Nucleus accumbens (tissue), 56 donors: ENCODE data around the gene ZSCAN5A.
"Not testable (repeated sequence)": the region's sequence is repeated elsewhere in the genome, so short reads cannot be mapped to it uniquely, and the experiment has no call there.

Source experiments
- DNase-seq, 56 donors: peaks; one replicate each; lab custom pipeline; 2025; lab: John Stamatoyannopoulos, UW

Gene ZSCAN5A

DNA sequence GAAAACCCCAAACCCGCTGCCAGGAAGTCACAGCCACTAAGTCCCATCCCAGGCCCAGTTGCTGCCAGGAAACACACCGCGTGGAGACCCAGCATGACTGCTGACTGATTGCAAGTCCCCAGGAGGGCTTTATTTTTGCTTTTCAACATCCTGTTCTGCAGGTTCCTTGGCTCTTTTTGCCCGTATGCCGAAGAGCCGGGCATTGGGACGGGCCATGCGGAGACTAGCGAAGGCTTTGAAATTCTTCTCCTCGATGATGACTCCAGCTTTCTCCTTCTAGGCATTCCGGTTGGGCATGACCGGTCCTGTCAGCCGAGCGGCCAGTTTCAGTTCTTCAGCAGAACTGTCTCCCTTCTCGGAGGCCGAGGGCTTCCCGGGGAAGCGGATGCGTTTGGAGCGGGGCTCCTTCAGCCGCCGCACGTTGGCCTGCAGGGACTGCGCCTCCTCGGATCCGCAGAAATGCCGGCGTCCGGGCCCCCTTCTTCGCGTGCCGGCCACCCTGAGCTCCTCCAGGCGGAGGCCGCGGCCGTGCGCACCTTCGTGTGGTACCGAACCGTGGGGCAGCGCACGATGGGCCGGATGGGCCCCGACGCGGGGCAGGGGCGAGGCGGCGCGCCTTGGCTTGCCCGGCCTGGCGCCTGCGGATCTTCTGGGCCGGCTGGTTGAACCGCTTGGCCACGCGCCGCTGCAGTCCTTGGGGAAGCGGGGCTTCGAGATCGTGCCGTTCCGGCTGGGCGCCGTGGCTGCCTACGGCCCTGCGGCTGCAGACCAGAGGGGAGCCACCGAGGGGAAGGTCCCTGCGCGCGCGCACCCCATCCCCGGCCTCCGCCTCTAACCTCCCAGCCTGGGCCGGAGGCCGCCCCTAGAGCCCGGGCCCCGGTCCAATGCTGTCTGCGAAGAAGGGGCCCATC, 97.3 kb downstream of the ZSCAN5A start:
- DNase-seq: peak in 4 of 56 donors; percentile 0 to 19 (median 3)

GRCh38 chr19:56211718-56212117, 102.9 kb downstream of the ZSCAN5A start:
- DNase-seq: no peak

DNA sequence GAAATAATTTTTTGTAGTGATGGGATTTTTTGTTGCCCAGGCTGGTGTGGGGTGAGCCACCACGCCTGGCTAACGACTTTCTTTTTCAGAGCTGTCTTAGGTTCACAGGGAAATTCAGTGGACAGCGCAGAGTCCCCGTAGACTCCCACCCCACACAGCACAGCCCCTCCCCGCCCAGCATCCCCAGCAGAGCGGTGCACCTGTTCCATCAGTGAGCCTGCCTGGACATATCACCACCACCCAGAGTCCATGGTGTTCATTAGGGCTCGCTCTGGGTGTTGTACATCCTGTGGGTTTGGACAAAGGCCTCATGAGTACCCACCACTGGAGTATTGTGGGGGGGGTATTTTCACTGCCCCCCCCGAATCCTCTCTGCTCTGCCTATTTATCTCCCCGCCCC, 104.6 kb downstream of the ZSCAN5A start:
- DNase-seq: not testable (repeated sequence)

DNA sequence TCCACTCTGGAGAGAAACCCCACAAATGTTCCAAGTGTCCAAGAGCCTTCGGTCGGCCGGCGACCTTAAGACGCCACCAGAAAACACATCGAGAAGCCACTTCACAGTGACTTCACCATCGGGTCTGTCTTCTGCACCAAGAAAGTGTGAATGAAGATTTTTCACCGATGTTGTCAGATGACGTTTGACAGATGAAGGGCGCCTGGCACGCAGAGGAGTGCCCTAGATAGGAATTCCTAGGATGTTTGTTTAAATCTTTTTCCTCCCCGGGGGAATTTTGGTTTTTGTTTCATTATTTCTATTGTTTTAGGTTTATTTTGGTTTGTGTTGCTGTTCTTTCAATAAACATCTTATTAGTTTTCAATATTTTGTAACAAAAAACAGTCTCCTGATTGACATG, 105.5 kb downstream of the ZSCAN5A start:
- no peak for DNase-seq

- DNase-seq: not testable (repeated sequence)
These were observed 107.1 kb downstream of the ZSCAN5A start for GRCh38 chr19:56207581-56207980.

DNA sequence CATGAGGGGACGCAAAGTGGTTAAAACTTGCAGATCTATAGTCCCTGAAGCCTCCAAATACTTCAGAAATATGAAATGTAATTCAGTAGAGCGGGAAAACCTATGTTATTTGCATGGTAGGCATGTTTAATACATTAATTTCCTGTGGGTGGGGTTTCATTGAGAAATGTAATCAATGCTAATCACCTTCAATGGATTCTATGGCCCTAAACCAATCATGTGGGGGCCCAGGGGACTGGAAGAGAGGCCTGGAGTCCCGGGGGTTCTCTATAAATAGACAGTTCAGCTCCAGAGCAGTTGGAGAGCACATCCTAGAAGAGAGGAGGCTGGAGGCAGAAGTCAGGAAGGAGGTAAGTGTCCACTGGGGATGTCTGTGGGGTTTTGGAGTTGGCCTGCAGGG, 112.7 kb downstream of the ZSCAN5A start, which contains the start of gene ZSCAN5C:
TSS of gene ZSCAN5C (plus strand) at position 301 of the 400 bp plus-strand sequence. CDS start 3,641 bp downstream, outside the sequence.
- DNase-seq: no peak

DNA sequence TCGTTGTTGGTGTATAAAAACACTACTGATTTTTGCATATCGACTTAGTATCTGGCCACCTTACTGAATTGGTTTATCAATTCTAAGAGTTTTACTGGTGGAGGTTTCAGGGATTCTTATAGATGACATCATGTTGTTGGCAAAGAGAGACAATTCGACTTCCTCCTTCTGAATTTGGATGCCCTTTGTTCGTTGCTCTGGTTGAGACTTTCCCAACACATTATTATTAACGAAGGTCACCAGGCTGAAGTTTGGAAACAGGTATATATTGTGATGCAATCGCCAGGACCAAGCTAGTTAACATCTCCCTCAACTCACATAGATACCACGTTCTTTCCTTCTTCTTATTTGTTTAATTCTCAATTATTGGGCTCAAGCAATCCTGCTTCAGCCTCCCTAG, 115.0 kb downstream of the ZSCAN5A start:
- no peak for DNase-seq

DNA sequence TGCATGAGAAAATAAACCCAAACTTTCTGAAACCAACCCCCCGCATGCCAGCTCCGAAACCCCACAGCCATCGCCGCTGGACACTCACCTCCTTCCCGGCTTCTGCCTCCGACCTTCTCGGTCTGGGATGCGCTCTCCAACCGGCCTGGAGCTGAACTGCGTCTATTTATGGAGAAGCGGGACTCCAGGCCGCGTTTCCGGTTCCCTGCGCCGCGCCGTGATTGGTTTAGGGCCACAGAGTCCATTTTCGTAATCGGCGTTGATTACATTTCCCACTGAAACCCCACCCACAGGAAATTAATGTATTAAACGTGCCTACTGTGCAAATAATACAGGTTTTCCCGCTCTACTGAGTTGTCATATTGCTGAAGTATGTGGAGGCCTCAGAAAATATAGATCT, 117.0 kb downstream of the ZSCAN5A start, which contains the start of gene ZSCAN5B:
TSS of gene ZSCAN5B (minus strand) at position 138 of the 400 bp plus-strand sequence. CDS start 4,731 bp downstream, outside the sequence.
- DNase-seq: not testable (repeated sequence)

DNA sequence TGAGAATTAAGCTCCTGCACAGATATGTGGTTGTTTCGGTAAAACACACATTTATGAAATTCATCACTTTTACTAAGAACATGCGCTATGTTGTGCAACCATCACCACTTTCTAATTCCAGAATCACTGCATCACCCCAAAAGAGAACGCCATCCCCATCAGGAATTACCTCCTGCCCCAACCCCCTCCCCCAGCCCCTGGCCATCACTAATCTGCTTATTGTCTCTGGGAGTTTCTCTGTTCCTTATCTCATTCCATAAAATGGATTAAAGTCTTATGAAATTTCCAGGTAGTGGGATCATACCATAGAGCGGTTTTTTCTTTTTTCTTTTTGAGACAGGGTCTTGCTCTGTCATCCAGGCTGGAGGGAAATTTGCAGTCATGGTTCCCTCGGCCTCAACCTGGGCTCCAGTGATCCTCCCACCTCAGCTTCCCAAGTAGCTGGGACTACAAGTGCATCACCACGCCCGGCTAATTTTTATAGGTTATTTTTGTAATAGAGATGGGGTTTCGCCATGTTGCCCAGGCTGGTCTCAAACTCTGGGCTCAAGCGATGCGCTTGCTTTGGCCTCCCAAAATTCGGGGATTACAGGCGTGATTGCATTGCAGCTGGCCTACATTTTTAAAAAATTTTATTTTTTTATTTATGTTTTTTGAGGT, 120.5 kb downstream of the ZSCAN5A start:
- DNase-seq: no peak

DNA sequence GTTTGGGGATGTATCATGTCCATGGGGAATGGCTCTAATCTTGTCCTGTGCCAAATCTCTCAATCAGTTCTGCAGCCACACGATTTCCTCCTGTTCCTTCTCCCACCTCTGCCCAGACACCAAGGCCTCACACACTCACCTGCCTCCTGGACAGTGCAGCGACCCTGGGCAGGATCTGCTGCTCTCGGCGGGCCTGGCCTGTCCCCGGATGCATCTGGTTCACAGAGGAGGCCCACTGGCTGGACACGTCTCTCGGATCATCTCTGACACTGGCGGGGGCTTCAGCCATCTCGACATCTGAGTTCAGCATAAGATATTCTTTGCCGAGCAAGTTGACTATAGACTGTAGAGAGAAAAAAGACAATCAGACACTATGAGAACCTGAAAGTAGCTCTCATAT, 122.9 kb downstream of the ZSCAN5A start:
- no peak for DNase-seq

- no peak for DNase-seq
These were observed 123.5 kb downstream of the ZSCAN5A start for GRCh38 chr19:56191115-56191514.

- no peak for DNase-seq
These were observed 124.9 kb downstream of the ZSCAN5A start for GRCh38 chr19:56189785-56190184.

DNA sequence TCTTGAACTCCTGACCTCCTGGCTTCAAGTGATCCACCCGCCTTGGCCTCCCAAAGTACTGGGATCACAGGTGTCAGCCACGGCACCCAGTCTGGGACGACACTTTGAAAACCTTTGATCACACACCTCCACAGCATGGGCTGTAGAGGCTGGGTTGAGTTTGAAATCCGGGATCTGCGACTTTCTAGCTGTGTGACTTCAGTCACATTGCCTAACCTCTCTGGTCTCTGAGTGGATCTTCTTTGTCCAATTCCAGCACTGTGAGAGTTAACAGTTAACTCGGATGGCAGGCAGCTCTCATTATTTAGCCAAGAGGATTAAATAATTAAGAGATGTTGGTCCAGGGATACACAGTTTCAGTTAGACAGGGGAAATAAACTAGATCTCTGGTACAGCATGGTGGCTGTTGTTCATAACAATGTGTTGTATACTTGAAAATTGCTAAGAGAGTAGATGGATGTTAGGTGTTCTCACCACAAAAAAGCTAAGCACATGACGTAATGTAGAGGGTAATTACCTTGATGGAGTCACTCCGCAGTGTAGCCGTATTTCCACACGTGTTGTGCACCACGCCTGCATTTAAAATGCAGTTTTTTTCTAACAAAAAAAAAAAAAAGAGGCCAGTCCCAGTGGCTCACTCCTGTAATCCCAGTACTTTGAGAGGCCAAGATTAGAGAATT, 136.9 kb downstream of the ZSCAN5A start:
- DNase-seq: no peak

- no peak for DNase-seq
These were observed 137.8 kb downstream of the ZSCAN5A start for GRCh38 chr19:56176881-56177280.

DNA sequence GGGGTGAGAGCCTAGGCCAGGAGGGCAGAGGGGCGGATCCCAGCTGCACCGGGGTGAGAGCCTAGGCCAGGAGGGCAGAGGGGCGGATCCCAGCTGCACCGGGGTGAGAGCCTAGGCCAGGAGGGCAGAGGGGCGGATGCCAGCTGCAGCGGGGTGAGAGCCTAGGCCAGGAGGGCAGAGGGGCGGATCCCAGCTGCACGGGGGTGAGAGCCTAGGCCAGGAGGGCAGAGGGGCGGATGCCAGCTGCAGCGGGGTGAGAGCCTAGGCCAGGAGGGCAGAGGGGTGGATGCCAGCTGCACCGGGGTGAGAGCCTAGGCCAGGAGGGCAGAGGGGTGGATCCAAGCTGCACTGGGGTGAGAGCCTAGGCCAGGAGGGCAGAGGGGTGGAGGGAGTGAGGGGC, 138.3 kb downstream of the ZSCAN5A start:
- not testable (repeated sequence) for DNase-seq

GRCh38 chr19:56175861-56176307, 138.8 kb downstream of the ZSCAN5A start, which contains the start of gene GALP:
GALP (plus strand) TSS chr19:56176008; CDS start chr19:56177109, 1,101 bp downstream.
- not testable (repeated sequence) for DNase-seq

DNA sequence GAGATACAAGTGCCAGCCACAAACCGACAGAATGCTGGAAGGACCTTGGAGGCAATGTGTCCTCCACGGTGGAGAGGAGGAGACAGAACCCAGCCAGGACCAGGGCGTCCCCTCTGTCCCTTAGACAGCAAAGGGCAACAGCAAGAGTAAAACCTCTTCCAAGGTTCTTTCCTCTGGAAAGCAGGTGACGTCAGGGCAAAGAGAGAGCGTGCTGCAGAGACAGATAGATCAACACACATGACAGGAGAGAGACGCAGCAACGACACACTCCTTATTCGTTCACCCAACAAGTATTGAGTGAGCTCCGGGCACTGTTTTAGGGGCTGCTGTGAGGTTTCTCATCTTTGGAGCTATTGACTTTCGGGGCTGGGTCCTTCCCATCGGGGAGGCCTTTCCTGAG, 140.1 kb downstream of the ZSCAN5A start:
- peak in 2 of 56 donors; percentile 4 to 5 for DNase-seq

DNA sequence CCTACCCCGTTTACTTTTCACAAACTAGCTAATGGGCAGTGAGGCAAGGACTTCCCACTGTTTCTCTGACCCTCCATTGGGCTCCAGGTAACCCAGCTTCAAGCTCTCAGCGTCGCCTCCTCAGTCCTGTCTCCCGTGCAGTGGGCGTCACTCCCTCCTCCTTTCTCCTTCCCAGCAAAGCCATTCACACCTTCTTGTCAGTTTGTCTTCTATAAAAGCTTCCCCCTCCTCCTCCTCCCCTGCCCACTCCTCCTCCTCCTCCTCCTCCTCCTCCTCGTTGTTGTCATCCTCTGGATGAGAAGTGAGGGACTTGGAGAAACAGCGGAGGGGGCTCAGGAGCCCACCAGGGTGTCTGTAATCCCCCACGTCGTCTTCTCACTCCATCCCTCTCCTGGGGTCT, 140.6 kb downstream of the ZSCAN5A start:
- no peak for DNase-seq
